Measurements from ENCODE around the gene LMX1B.

LMX1B gene

DNA sequence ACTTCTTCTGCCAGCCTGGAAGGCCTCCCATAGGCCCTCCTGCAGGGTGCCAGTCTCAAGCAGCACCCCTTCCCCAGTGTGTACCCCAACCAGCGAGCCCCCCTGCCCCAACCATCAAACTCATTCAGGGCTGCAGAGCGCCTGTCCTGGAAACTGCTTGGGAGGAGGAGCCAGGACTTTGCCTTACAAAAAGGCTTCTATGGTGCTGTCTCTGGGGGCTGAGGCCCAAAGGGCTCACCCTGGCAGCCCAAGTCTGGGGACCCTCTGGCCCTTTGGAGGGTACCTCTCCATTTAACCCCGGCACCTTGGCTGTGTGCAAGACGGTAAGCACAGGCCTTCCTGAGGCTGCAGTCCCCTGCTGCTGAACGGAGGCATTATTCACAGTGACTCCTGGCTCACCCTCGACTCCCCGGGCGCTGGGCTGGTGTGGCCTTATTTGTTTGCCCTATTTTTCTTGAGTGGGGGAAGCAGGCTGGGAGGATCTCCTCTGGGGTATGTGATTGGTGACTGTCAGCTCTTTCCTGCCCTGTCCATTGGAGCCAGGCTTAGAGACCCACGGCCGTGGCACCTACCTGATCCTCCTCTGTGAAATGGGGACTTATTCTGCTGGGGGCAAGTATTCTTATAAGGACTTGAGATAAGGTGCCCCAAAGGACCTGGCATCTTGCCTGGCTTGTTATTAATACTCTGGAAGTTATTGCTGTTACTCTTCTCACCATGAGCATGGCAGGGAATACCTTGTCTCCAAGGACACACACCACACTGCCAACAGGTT lies 5.8 kb downstream of the LMX1B start:
- TF ChIP-seq FOXP2 (optimal IDR thresholded peaks at IDR 0.05; ENCODE audit: borderline replicate concordance, extremely low read depth, extremely low read length, insufficient read depth) (no peak), TAF1 (IDR thresholded peaks at IDR 0.05; ENCODE audit: borderline replicate concordance, insufficient read depth, low read length) (no peak), SIN3A (IDR thresholded peaks at IDR 0.05; ENCODE audit: borderline replicate concordance, insufficient read depth, low read length) (no peak), REST (IDR thresholded peaks at IDR 0.05; ENCODE audit: insufficient read depth in 1 of 2, low read depth in 2 of 2, low read length in 2 of 2) (no peak), POLR2AphosphoS5 (IDR thresholded peaks at IDR 0.05; ENCODE audit: low read depth, low read length) (no peak)

DNA sequence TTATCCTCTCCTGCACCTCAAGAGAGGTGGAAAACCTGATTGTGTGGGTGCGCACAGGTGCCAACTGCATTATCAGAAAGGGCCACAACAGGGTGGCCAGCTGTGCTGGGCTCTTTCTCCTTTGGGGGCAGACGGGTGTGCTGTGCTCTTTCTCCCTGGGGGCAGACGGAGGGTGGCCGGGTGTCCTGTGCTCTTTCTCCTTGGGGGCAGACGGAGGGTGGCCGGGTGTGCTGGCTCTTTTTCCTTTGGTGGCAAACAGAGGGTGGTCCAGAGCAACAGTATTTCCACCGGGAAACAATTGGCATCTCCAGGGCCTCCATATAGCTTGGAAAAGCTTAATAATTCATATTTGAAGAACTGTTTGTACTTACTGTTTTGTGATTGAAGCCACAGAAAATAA lies 6.8 kb downstream of the LMX1B start:
- no peak for TF ChIP-seq POLR2AphosphoS5 (IDR thresholded peaks at IDR 0.05; ENCODE audit: low read depth, low read length)
- no peak for TF ChIP-seq TAF1 (IDR thresholded peaks at IDR 0.05; ENCODE audit: borderline replicate concordance, insufficient read depth, low read length)
- TF ChIP-seq FOXP2 (optimal IDR thresholded peaks at IDR 0.05; ENCODE audit: borderline replicate concordance, extremely low read depth, extremely low read length, insufficient read depth), result no peak
- no peak for TF ChIP-seq SIN3A (IDR thresholded peaks at IDR 0.05; ENCODE audit: borderline replicate concordance, insufficient read depth, low read length)
- TF ChIP-seq REST (IDR thresholded peaks at IDR 0.05; ENCODE audit: insufficient read depth in 1 of 2, low read depth in 2 of 2, low read length in 2 of 2), result no peak

- TF ChIP-seq TAF1 (IDR thresholded peaks at IDR 0.05; ENCODE audit: borderline replicate concordance, insufficient read depth, low read length), result no peak
- no peak for TF ChIP-seq POLR2AphosphoS5 (IDR thresholded peaks at IDR 0.05; ENCODE audit: low read depth, low read length)
- no peak for TF ChIP-seq FOXP2 (optimal IDR thresholded peaks at IDR 0.05; ENCODE audit: borderline replicate concordance, extremely low read depth, extremely low read length, insufficient read depth)
- no peak for TF ChIP-seq REST (IDR thresholded peaks at IDR 0.05; ENCODE audit: insufficient read depth in 1 of 2, low read depth in 2 of 2, low read length in 2 of 2)
- TF ChIP-seq SIN3A (IDR thresholded peaks at IDR 0.05; ENCODE audit: borderline replicate concordance, insufficient read depth, low read length), result no peak
These were observed 7.6 kb downstream of the LMX1B start for GRCh38 chr9:126621061-126621918.

GRCh38 chr9:126621919-126622735 lies 8.4 kb downstream of the LMX1B start:
- TF ChIP-seq TAF1 (IDR thresholded peaks at IDR 0.05; ENCODE audit: borderline replicate concordance, insufficient read depth, low read length), result no peak

- TF ChIP-seq REST (IDR thresholded peaks at IDR 0.05; ENCODE audit: insufficient read depth in 1 of 2, low read depth in 2 of 2, low read length in 2 of 2) (no peak), FOXP2 (optimal IDR thresholded peaks at IDR 0.05; ENCODE audit: borderline replicate concordance, extremely low read depth, extremely low read length, insufficient read depth) (no peak), TAF1 (IDR thresholded peaks at IDR 0.05; ENCODE audit: borderline replicate concordance, insufficient read depth, low read length) (no peak), SIN3A (IDR thresholded peaks at IDR 0.05; ENCODE audit: borderline replicate concordance, insufficient read depth, low read length) (no peak), POLR2AphosphoS5 (IDR thresholded peaks at IDR 0.05; ENCODE audit: low read depth, low read length) (no peak)
These were observed 9.6 kb downstream of the LMX1B start for GRCh38 chr9:126623314-126623666.

All from PFSK-1 (cell line).